ENCODE results near the gene SOCS3.

GRCh38 chr17:78355045-78355641 lies 4.7 kb downstream of the SOCS3 start:
- TF ChIP-seq POLR2A (IDR thresholded peaks at IDR 0.05), result no peak
- TF ChIP-seq, protein P1, sequence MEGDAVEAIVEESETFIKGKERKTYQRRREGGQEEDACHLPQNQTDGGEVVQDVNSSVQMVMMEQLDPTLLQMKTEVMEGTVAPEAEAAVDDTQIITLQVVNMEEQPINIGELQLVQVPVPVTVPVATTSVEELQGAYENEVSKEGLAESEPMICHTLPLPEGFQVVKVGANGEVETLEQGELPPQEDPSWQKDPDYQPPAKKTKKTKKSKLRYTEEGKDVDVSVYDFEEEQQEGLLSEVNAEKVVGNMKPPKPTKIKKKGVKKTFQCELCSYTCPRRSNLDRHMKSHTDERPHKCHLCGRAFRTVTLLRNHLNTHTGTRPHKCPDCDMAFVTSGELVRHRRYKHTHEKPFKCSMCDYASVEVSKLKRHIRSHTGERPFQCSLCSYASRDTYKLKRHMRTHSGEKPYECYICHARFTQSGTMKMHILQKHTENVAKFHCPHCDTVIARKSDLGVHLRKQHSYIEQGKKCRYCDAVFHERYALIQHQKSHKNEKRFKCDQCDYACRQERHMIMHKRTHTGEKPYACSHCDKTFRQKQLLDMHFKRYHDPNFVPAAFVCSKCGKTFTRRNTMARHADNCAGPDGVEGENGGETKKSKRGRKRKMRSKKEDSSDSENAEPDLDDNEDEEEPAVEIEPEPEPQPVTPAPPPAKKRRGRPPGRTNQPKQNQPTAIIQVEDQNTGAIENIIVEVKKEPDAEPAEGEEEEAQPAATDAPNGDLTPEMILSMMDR (IDR thresholded peaks at IDR 0.05), result no peak

All from Peyer's patch (tissue), 4 donors.